IPS-18c (cell line): ENCODE data around the gene DOCK7.
"Not testable (repeated sequence)": the region's sequence is repeated elsewhere in the genome, so short reads cannot be mapped to it uniquely, and the experiment has no call there.

Experiments used
- H3K4me3 ChIP-seq: 2 replicates; pipeline ENCODE4 v1.7.0; 2013; ENCODE audit warnings: low read depth, mild to moderate bottlenecking, low read length, moderate library complexity; ENCODE audit not compliant: insufficient read depth
- H3K9me3 ChIP-seq: one replicate; pipeline ENCODE4 v1.6.1; 2013; ENCODE audit warnings: mild to moderate bottlenecking, low read length, moderate library complexity; ENCODE audit not compliant: control insufficient read depth, insufficient read depth

Gene DOCK7

GRCh38 chr1:62687903-62688686, at the start of gene DOCK7:
DOCK7 (minus strand) TSS chr1:62688386; CDS start chr1:62688264, 122 bp downstream.
- Histone ChIP-seq H3K9me3 (peaks cover 2% of the 10 kb centered on the region), H3K4me3 (peak within 1 kb of the TSS; percentile 93)

GRCh38 chr1:62735491-62736171, 47.4 kb upstream of the DOCK7 start:
- Histone ChIP-seq H3K9me3 (no peaks in the 10 kb centered on the region), H3K4me3 (no peak overlapping the region)

GRCh38 chr1:62732331-62732730, 44.1 kb upstream of the DOCK7 start:
- Histone ChIP-seq H3K4me3 (no peak overlapping the region), H3K9me3 (no peaks in the 10 kb centered on the region)

GRCh38 chr1:62728963-62729362, 40.8 kb upstream of the DOCK7 start:
- no peaks in the 10 kb centered on the region for H3K9me3 ChIP-seq

GRCh38 chr1:62727656-62728407, 39.6 kb upstream of the DOCK7 start:
- no peak overlapping the region for H3K4me3 ChIP-seq
- no peaks in the 10 kb centered on the region for H3K9me3 ChIP-seq

More at GRCh38 chr1:62728963-62729362, 40.8 kb upstream of the DOCK7 start:
- H3K4me3 ChIP-seq: no peak overlapping the region

- H3K4me3 ChIP-seq: no peak overlapping the region
- H3K9me3 ChIP-seq: no peaks in the 10 kb centered on the region
These were observed 37.8 kb upstream of the DOCK7 start for GRCh38 chr1:62726011-62726442.

GRCh38 chr1:62725255-62725654, 37.1 kb upstream of the DOCK7 start:
- Histone ChIP-seq H3K4me3 (no peak overlapping the region), H3K9me3 (no peaks in the 10 kb centered on the region)

GRCh38 chr1:62724430-62724829, 36.2 kb upstream of the DOCK7 start:
- no peak overlapping the region for H3K4me3 ChIP-seq
- H3K9me3 ChIP-seq: no peaks in the 10 kb centered on the region

GRCh38 chr1:62723883-62724282, 35.7 kb upstream of the DOCK7 start:
- Histone ChIP-seq H3K9me3 (no peaks in the 10 kb centered on the region), H3K4me3 (no peak overlapping the region)

GRCh38 chr1:62722796-62723195, 34.6 kb upstream of the DOCK7 start:
- Histone ChIP-seq H3K9me3 (no peaks in the 10 kb centered on the region), H3K4me3 (no peak overlapping the region)

- Histone ChIP-seq H3K9me3 (no peaks in the 10 kb centered on the region), H3K4me3 (no peak overlapping the region)
These were observed 32.9 kb upstream of the DOCK7 start for GRCh38 chr1:62720946-62721554.

- not testable (repeated sequence) for H3K9me3 ChIP-seq, H3K4me3 ChIP-seq
These were observed 30.2 kb upstream of the DOCK7 start for GRCh38 chr1:62718400-62718799.

- Histone ChIP-seq H3K4me3 (no peak overlapping the region), H3K9me3 (no peaks in the 10 kb centered on the region)
These were observed 29.3 kb upstream of the DOCK7 start for GRCh38 chr1:62717483-62717882.

- Histone ChIP-seq H3K4me3 (no peak overlapping the region), H3K9me3 (no peaks in the 10 kb centered on the region)
These were observed 28.2 kb upstream of the DOCK7 start for GRCh38 chr1:62716397-62716796.

- H3K9me3 ChIP-seq: no peaks in the 10 kb centered on the region
- H3K4me3 ChIP-seq: no peak overlapping the region
These were observed 24.4 kb upstream of the DOCK7 start for GRCh38 chr1:62712336-62713243.

- no peak overlapping the region for H3K4me3 ChIP-seq
- peaks cover 6% of the 10 kb centered on the region for H3K9me3 ChIP-seq
These were observed 19.5 kb upstream of the DOCK7 start for GRCh38 chr1:62707744-62708120.
